Eye (tissue), 1 donor: ENCODE data around the gene ZFP3.
"Not testable (repeated sequence)": the region's sequence is repeated elsewhere in the genome, so short reads cannot be mapped to it uniquely, and the experiment has no call there.

ENCODE experiments used
- DNase-seq: peaks from one replicate; pipeline ENCODE4 v3.0.0-alpha.2; 2015

The ZFP3 gene

GRCh38 chr17:5126719-5127488 is 48.6 kb downstream of the ZFP3 start:
- no peak for DNase-seq

GRCh38 chr17:5127910-5128309 is 49.6 kb downstream of the ZFP3 start:
- no peak for DNase-seq

- not testable (repeated sequence) for DNase-seq
Measured at GRCh38 chr17:5128387-5128786, 50.1 kb downstream of the ZFP3 start.

- no peak for DNase-seq
Measured at GRCh38 chr17:5128905-5129535, 50.8 kb downstream of the ZFP3 start.

- not testable (repeated sequence) for DNase-seq
Measured at GRCh38 chr17:5129770-5130169, 51.5 kb downstream of the ZFP3 start.

- DNase-seq: not testable (repeated sequence)
Measured at GRCh38 chr17:5130261-5130660, 52.0 kb downstream of the ZFP3 start.

- not testable (repeated sequence) for DNase-seq
Measured at GRCh38 chr17:5130687-5131086, 52.4 kb downstream of the ZFP3 start.

GRCh38 chr17:5131146-5131715 is 53.0 kb downstream of the ZFP3 start:
- DNase-seq: no peak

GRCh38 chr17:5131799-5132502 is 53.7 kb downstream of the ZFP3 start:
- not testable (repeated sequence) for DNase-seq

- DNase-seq: not testable (repeated sequence)
Measured at GRCh38 chr17:5132503-5133225, 54.4 kb downstream of the ZFP3 start.

- no peak for DNase-seq
Measured at GRCh38 chr17:5133311-5133710, 55.0 kb downstream of the ZFP3 start.

- not testable (repeated sequence) for DNase-seq
Measured at GRCh38 chr17:5133961-5134360, 55.7 kb downstream of the ZFP3 start.

GRCh38 chr17:5134571-5134970 is 56.3 kb downstream of the ZFP3 start:
- not testable (repeated sequence) for DNase-seq

- not testable (repeated sequence) for DNase-seq
Measured at GRCh38 chr17:5135131-5135712, 57.0 kb downstream of the ZFP3 start.

GRCh38 chr17:5135726-5136579 is 57.7 kb downstream of the ZFP3 start:
- DNase-seq: no peak

- DNase-seq: not testable (repeated sequence)
Measured at GRCh38 chr17:5136580-5137412, 58.5 kb downstream of the ZFP3 start.

GRCh38 chr17:5137511-5138197 is 59.4 kb downstream of the ZFP3 start:
- DNase-seq: not testable (repeated sequence)

GRCh38 chr17:5138198-5138544 is 59.9 kb downstream of the ZFP3 start:
- not testable (repeated sequence) for DNase-seq

- DNase-seq: no peak
Measured at GRCh38 chr17:5138616-5139457, 60.6 kb downstream of the ZFP3 start.
